Measurements from ENCODE around the gene JADE1. TPM values are rescaled to one million over a fixed set of nuclear protein-coding genes. Genes with fewer than 3 reads are reported as not detected.

JADE1 gene
- polyA plus RNA-seq (2013, experiment 1 of 2) = 28.4 TPM
- 28.7 TPM for polyA plus RNA-seq (2013, experiment 2 of 2)

DNA sequence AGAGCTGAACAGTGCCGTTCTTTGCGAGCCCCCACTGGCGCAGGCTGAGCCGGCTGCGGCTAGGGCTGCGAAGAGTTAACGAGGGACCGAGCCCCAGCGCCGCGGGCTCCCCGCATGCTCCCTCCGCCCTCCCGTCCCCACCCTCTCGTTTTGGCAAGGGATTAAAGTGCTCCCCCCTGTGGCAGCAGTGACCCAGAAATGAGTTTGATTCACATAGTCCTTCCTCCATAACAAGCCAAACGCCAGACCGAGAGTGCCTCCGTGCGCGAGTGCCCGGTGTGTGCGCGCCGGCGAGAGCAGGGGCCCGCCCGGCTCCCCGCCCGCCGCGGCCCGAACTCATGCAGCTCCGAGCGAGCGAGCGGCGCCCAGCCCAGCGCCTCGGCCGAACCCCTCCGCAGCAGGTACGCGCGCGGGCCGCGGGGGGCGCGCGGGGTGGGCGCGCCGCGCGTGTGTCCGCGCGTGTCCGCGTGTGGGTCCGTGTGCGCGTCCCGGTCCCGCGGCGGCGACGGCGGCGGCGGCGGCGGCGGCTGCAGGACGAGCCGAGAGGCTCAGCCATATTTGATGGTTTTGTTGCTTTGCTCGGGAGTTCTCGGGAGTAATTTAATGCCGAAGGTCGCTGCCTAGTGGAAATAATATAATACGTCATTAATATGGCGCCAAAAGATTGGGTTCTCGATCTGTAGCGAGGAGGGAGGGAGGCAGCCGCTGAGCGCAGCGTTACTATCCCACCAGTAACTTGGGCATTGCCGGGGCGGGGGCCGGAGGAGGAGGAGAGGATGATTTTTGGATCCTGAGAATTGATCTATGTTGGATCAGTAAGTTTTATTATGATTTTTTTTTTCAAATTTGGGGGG lies at the start of gene JADE1:
TSS of gene JADE1 (plus strand) at position 224 of the 854 bp plus-strand sequence. CDS start 22,059 bp downstream, outside the sequence.
- H2BK15ac ChIP-seq (replicated peaks; ENCODE audit: low read depth) = no peak within 1 kb of the TSS
- H3K56ac ChIP-seq (ENCODE audit: low read length) = peak within 1 kb of the TSS; percentile 76
- WGBS (ENCODE audit: extremely low coverage, insufficient coverage, low lambda C conversion rate) = no CpG with 5 or more reads among the region's 91 CpGs

DNA sequence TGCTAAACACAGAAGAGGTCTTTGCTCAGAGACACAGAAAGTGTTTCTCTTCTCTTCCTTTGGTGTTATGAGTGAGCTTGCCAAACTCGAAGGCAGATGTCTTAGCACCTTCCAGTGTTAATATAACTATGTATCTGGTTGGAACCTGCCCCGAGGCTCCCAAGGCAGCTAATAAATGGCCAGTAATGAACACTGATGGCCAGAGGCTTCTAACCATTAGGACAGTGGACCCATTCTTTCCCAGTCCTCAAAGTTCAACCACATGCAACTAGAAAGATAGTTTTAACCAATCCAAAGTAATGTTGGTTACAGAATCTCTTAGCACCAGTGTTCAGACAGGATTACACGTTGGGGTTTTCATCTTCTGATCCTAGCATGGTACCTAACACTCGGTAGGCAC lies 42.7 kb upstream of the JADE1 start:
- Histone ChIP-seq H2BK15ac (replicated peaks; ENCODE audit: low read depth) (no peak overlapping the region), H2BK120ac (ENCODE audit: low read depth, low read length) (no peak overlapping the region), H3K56ac (ENCODE audit: low read length) (no peak overlapping the region), H3K27ac (ENCODE audit: low read depth, low read length) (no peak overlapping the region), H2AK5ac (ENCODE audit: low read length) (no peak overlapping the region), H3K4me3 (ENCODE audit: low read length) (no peak overlapping the region), H3K79me2 (ENCODE audit: control insufficient read depth, insufficient read depth, low read length) (no peaks in the 10 kb centered on the region), H3K79me1 (ENCODE audit: low read length) (no peaks in the 10 kb centered on the region), H4K5ac (ENCODE audit: low read length) (no peak overlapping the region), H3K4ac (ENCODE audit: low read depth, low read length) (no peak overlapping the region), H3K36me3 (ENCODE audit: control insufficient read depth, insufficient read depth, low read length) (no peaks in the 10 kb centered on the region), H4K8ac (ENCODE audit: low read depth, low read length) (no peak overlapping the region), H3K27me3 (ENCODE audit: insufficient read depth, low read length, poor library complexity) (no peaks in the 10 kb centered on the region), H2BK5ac (ENCODE audit: low read length) (no peak overlapping the region), H3K18ac (ENCODE audit: low read length) (no peak overlapping the region), H3K4me2 (ENCODE audit: low read length) (no peak overlapping the region), H3K9ac (ENCODE audit: low read length) (no peak overlapping the region), H3K23ac (ENCODE audit: low read length) (no peak overlapping the region), H3K4me1 (ENCODE audit: control insufficient read depth, low read depth, low read length) (peaks cover 2% of the 10 kb centered on the region)
- no peak for DNase-seq
- no CpG with 5 or more reads among the region's 4 CpGs for WGBS (ENCODE audit: extremely low coverage, insufficient coverage, low lambda C conversion rate)

More for the DNA sequence above, at the start of gene JADE1:
- Histone ChIP-seq H4K8ac (ENCODE audit: low read depth, low read length) (no peak within 1 kb of the TSS), H3K27me3 (ENCODE audit: insufficient read depth, low read length, poor library complexity) (no peaks in the 10 kb centered on the region), H3K18ac (ENCODE audit: low read length) (peak within 1 kb of the TSS; percentile 77), H3K27ac (ENCODE audit: low read depth, low read length) (peak within 1 kb of the TSS; percentile 94), H3K9ac (ENCODE audit: low read length) (peak within 1 kb of the TSS; percentile 63), H3K4me3 (ENCODE audit: low read length) (peak within 1 kb of the TSS; percentile 40), H3K79me2 (ENCODE audit: control insufficient read depth, insufficient read depth, low read length) (peaks cover 14% of the 10 kb centered on the region), H3K4me2 (ENCODE audit: low read length) (peak within 1 kb of the TSS; percentile 43), H3K23ac (ENCODE audit: low read length) (no peak within 1 kb of the TSS), H3K79me1 (ENCODE audit: low read length) (no peaks in the 10 kb centered on the region), H3K4ac (ENCODE audit: low read depth, low read length) (peak within 1 kb of the TSS; percentile 87), H2BK120ac (ENCODE audit: low read depth, low read length) (peak within 1 kb of the TSS; percentile 2), H3K36me3 (ENCODE audit: control insufficient read depth, insufficient read depth, low read length) (no peaks in the 10 kb centered on the region), H2BK5ac (ENCODE audit: low read length) (no peak within 1 kb of the TSS), H4K5ac (ENCODE audit: low read length) (no peak within 1 kb of the TSS), H2AK5ac (ENCODE audit: low read length) (no peak within 1 kb of the TSS), H3K4me1 (ENCODE audit: control insufficient read depth, low read depth, low read length) (no peaks in the 10 kb centered on the region)
- peak; percentile 98 for DNase-seq

DNA sequence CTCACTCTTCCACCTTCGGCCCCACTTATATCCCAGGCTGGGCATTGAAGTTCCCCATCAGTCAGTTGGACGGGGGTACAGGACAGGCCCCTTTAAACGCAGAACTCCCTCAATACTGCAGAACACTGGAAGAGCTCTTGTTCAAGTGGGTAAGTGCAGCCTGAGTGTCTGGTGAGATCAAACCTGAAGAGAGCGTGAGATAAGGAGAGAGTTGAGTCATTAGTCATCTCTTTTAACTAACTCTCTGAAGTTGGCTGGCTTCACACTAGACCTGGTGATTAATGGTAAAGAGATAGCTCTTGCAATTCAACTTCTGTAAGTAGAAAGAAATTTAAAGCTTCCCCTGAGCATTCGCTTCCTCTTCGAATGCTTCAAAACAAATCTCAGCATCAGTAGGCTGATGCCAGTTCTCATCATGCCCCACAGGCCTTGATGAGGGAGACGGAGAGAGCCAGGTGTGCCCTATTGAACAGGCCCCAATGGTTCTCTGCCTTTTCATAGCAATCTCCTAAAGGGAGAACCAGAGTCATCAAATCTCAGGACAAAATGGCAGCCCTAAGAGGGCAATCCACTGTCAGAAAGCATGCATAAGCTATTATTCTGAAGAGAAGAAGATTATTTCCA lies 41.0 kb upstream of the JADE1 start:
- H2AK5ac ChIP-seq (ENCODE audit: low read length) = no peak overlapping the region
- no peak overlapping the region for H3K56ac ChIP-seq (ENCODE audit: low read length)
- H3K23ac ChIP-seq (ENCODE audit: low read length) = no peak overlapping the region
- H3K27ac ChIP-seq (ENCODE audit: low read depth, low read length) = no peak overlapping the region
- no peak overlapping the region for H3K4ac ChIP-seq (ENCODE audit: low read depth, low read length)
- no peak overlapping the region for H3K4me2 ChIP-seq (ENCODE audit: low read length)
- H3K4me1 ChIP-seq (ENCODE audit: control insufficient read depth, low read depth, low read length) = peaks cover 2% of the 10 kb centered on the region
- H3K79me2 ChIP-seq (ENCODE audit: control insufficient read depth, insufficient read depth, low read length) = no peaks in the 10 kb centered on the region
- H3K9ac ChIP-seq (ENCODE audit: low read length) = no peak overlapping the region
- H3K18ac ChIP-seq (ENCODE audit: low read length) = peak overlapping the region; percentile 30
- H3K27me3 ChIP-seq (ENCODE audit: insufficient read depth, low read length, poor library complexity) = no peaks in the 10 kb centered on the region
- H2BK15ac ChIP-seq (replicated peaks; ENCODE audit: low read depth) = no peak overlapping the region
- H3K79me1 ChIP-seq (ENCODE audit: low read length) = no peaks in the 10 kb centered on the region
- no peaks in the 10 kb centered on the region for H3K36me3 ChIP-seq (ENCODE audit: control insufficient read depth, insufficient read depth, low read length)
- H2BK5ac ChIP-seq (ENCODE audit: low read length) = no peak overlapping the region
- no peak overlapping the region for H3K4me3 ChIP-seq (ENCODE audit: low read length)
- WGBS (ENCODE audit: extremely low coverage, insufficient coverage, low lambda C conversion rate) = no CpG with 5 or more reads among the region's 7 CpGs
- no peak overlapping the region for H2BK120ac ChIP-seq (ENCODE audit: low read depth, low read length)
- H4K8ac ChIP-seq (ENCODE audit: low read depth, low read length) = no peak overlapping the region
- no peak overlapping the region for H4K5ac ChIP-seq (ENCODE audit: low read length)
- DNase-seq = peak; percentile 71

DNA sequence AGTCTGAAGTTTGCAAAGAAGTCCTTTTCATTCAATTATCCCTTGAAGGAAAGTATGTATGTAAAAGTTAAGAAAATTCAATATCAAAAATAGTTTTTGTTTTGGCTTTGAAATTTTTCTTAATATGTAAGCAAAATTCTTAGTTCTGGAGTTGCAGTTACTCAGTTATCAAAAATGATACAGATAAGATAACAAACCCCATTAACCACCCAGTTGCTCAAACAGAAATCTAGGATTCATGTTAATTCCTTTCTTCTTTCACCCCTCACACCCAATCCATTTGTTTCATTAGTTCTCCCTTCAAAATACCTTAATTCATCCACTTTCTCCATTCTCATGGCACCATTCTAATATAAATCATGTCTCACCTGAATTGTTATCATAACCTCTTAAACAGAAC lies 40.5 kb upstream of the JADE1 start:
- no peaks in the 10 kb centered on the region for H3K79me1 ChIP-seq (ENCODE audit: low read length)
- no peak overlapping the region for H3K4me3 ChIP-seq (ENCODE audit: low read length)
- no peak overlapping the region for H3K23ac ChIP-seq (ENCODE audit: low read length)
- no peak overlapping the region for H3K56ac ChIP-seq (ENCODE audit: low read length)
- no peak overlapping the region for H2AK5ac ChIP-seq (ENCODE audit: low read length)
- H3K18ac ChIP-seq (ENCODE audit: low read length) = no peak overlapping the region
- no peak overlapping the region for H4K5ac ChIP-seq (ENCODE audit: low read length)
- no peak overlapping the region for H2BK15ac ChIP-seq (replicated peaks; ENCODE audit: low read depth)
- no peaks in the 10 kb centered on the region for H3K36me3 ChIP-seq (ENCODE audit: control insufficient read depth, insufficient read depth, low read length)
- no peaks in the 10 kb centered on the region for H3K27me3 ChIP-seq (ENCODE audit: insufficient read depth, low read length, poor library complexity)
- peaks cover 2% of the 10 kb centered on the region for H3K4me1 ChIP-seq (ENCODE audit: control insufficient read depth, low read depth, low read length)
- DNase-seq = no peak
- no peak overlapping the region for H2BK5ac ChIP-seq (ENCODE audit: low read length)
- no peak overlapping the region for H4K8ac ChIP-seq (ENCODE audit: low read depth, low read length)
- no peak overlapping the region for H3K9ac ChIP-seq (ENCODE audit: low read length)
- no peak overlapping the region for H3K27ac ChIP-seq (ENCODE audit: low read depth, low read length)
- no peaks in the 10 kb centered on the region for H3K79me2 ChIP-seq (ENCODE audit: control insufficient read depth, insufficient read depth, low read length)
- H3K4me2 ChIP-seq (ENCODE audit: low read length) = no peak overlapping the region
- no peak overlapping the region for H2BK120ac ChIP-seq (ENCODE audit: low read depth, low read length)
- no peak overlapping the region for H3K4ac ChIP-seq (ENCODE audit: low read depth, low read length)

DNA sequence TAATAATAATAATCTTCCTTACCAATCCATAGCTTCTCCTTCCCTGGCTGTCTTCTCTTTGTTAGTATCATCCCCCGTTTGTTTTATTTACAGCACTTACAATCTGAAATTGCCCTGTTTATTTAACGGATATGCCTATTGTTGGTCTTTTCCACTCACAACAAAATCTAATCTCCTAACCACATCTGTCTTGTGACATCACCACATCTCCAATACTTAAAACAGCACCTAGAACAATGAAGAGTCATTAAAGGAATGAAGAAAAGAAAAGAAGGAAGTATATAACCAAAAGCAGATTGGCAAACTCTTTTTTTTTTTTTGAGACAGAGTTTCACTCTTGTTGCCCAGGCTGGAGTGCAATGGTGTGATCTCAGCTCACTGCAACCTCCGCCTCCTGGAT lies 38.7 kb upstream of the JADE1 start:
- WGBS (ENCODE audit: extremely low coverage, insufficient coverage, low lambda C conversion rate) = no CpG with 5 or more reads among the region's 3 CpGs
- no peak for DNase-seq
- Histone ChIP-seq H3K23ac (ENCODE audit: low read length) (no peak overlapping the region), H3K27me3 (ENCODE audit: insufficient read depth, low read length, poor library complexity) (no peaks in the 10 kb centered on the region), H3K79me1 (ENCODE audit: low read length) (no peaks in the 10 kb centered on the region), H4K5ac (ENCODE audit: low read length) (no peak overlapping the region), H3K4ac (ENCODE audit: low read depth, low read length) (no peak overlapping the region), H2BK15ac (replicated peaks; ENCODE audit: low read depth) (no peak overlapping the region), H4K8ac (ENCODE audit: low read depth, low read length) (no peak overlapping the region), H3K79me2 (ENCODE audit: control insufficient read depth, insufficient read depth, low read length) (no peaks in the 10 kb centered on the region), H3K4me1 (ENCODE audit: control insufficient read depth, low read depth, low read length) (peaks cover 4% of the 10 kb centered on the region), H3K9ac (ENCODE audit: low read length) (no peak overlapping the region), H3K18ac (ENCODE audit: low read length) (no peak overlapping the region), H2AK5ac (ENCODE audit: low read length) (no peak overlapping the region), H2BK120ac (ENCODE audit: low read depth, low read length) (no peak overlapping the region), H3K36me3 (ENCODE audit: control insufficient read depth, insufficient read depth, low read length) (no peaks in the 10 kb centered on the region), H2BK5ac (ENCODE audit: low read length) (no peak overlapping the region), H3K4me3 (ENCODE audit: low read length) (no peak overlapping the region), H3K4me2 (ENCODE audit: low read length) (no peak overlapping the region), H3K27ac (ENCODE audit: low read depth, low read length) (no peak overlapping the region), H3K56ac (ENCODE audit: low read length) (no peak overlapping the region)
